ENCODE data around the gene WASF2.

- TF ChIP-seq SIN3B (IDR thresholded peaks at IDR 0.05; ENCODE audit: low read length) = no peak
- no peak for TF ChIP-seq ATF1 (CRISPR knock-in tag; IDR thresholded peaks at IDR 0.05)
- no peak for TF ChIP-seq ZFP41 (CRISPR knock-in tag; IDR thresholded peaks at IDR 0.05; ENCODE audit: borderline replicate concordance)
- no peak for TF ChIP-seq ZBTB49 (CRISPR knock-in tag; IDR thresholded peaks at IDR 0.05; ENCODE audit: borderline replicate concordance)
- TF ChIP-seq CHD2 (IDR thresholded peaks at IDR 0.05; ENCODE audit: low read depth, low read length) = no peak
- no peak for TF ChIP-seq NFIC (IDR thresholded peaks at IDR 0.05; ENCODE audit: low read length)
- TF ChIP-seq RFX5 (IDR thresholded peaks at IDR 0.05; ENCODE audit: low read depth, low read length) = no peak
- no peak for TF ChIP-seq ARNTL (CRISPR knock-in tag; IDR thresholded peaks at IDR 0.05)
- no peak for TF ChIP-seq POLR2AphosphoS5 (IDR thresholded peaks at IDR 0.05; ENCODE audit: low read depth, low read length)
- TF ChIP-seq EP300 (IDR thresholded peaks at IDR 0.05; ENCODE audit: low read depth in 2 of 2, low read length in 2 of 2) = no peak
- no peak for TF ChIP-seq EP300 (CRISPR knock-in tag; IDR thresholded peaks at IDR 0.05; ENCODE audit: borderline replicate concordance)
These were observed 13.7 kb downstream of the WASF2 start for GRCh38 chr1:27476237-27476636.
